GM21717 (cell line): ENCODE results near the gene COL5A3.
"Not testable (repeated sequence)": the region's sequence is repeated elsewhere in the genome, so short reads cannot be mapped to it uniquely, and the experiment has no call there.

Experiments used
- ATAC-seq: cut with Tn5 transposase; IDR thresholded peaks from one replicate; pipeline ENCODE4 v1.9.1; 2021; ENCODE audit warnings: mild to moderate bottlenecking, moderate library complexity; ENCODE audit not compliant: unreplicated experiment

The COL5A3 gene

GRCh38 chr19:10010247-10010691, at the start of gene COL5A3:
Gene COL5A3, minus strand, starts transcription at chr19:10010504. Its CDS starts 119 bp downstream, at chr19:10010385.
- ATAC-seq, result no peak

GRCh38 chr19:10052602-10053360, 42.5 kb upstream of the COL5A3 start:
- no peak for ATAC-seq

GRCh38 chr19:10049626-10050025, 39.3 kb upstream of the COL5A3 start:
- no peak for ATAC-seq

GRCh38 chr19:10045371-10045770, 35.1 kb upstream of the COL5A3 start:
- ATAC-seq, result no peak

GRCh38 chr19:10044390-10044789, 34.1 kb upstream of the COL5A3 start:
- no peak for ATAC-seq

- ATAC-seq, result no peak
Observed at GRCh38 chr19:10043286-10043927, 33.1 kb upstream of the COL5A3 start.

- ATAC-seq, result no peak
Observed at GRCh38 chr19:10037809-10038208, 27.5 kb upstream of the COL5A3 start.

GRCh38 chr19:10037367-10037766, 27.1 kb upstream of the COL5A3 start:
- ATAC-seq, result no peak

GRCh38 chr19:10036601-10037071, 26.3 kb upstream of the COL5A3 start:
- ATAC-seq, result no peak

GRCh38 chr19:10033614-10034013, 23.3 kb upstream of the COL5A3 start:
- ATAC-seq, result no peak

GRCh38 chr19:10027158-10027997, 17.1 kb upstream of the COL5A3 start:
- no peak for ATAC-seq

- no peak for ATAC-seq
Observed at GRCh38 chr19:10026744-10027143, 16.4 kb upstream of the COL5A3 start.

- ATAC-seq, result not testable (repeated sequence)
Observed at GRCh38 chr19:10023096-10023495, 12.8 kb upstream of the COL5A3 start.

GRCh38 chr19:10021863-10022262, 11.6 kb upstream of the COL5A3 start:
- ATAC-seq, result no peak

GRCh38 chr19:10021446-10021845, 11.1 kb upstream of the COL5A3 start:
- no peak for ATAC-seq

- ATAC-seq, result no peak
Observed at GRCh38 chr19:10020851-10021250, 10.5 kb upstream of the COL5A3 start.

GRCh38 chr19:10019246-10019645, 8.9 kb upstream of the COL5A3 start:
- no peak for ATAC-seq

- no peak for ATAC-seq
Observed at GRCh38 chr19:10018786-10019185, 8.5 kb upstream of the COL5A3 start.

GRCh38 chr19:10018263-10018662, 8.0 kb upstream of the COL5A3 start:
- ATAC-seq, result no peak

GRCh38 chr19:10013834-10014618, 3.7 kb upstream of the COL5A3 start:
- no peak for ATAC-seq

GRCh38 chr19:10013316-10013715, 3.0 kb upstream of the COL5A3 start, which contains the start of gene RDH8:
Gene RDH8, plus strand, starts transcription at chr19:10013483. Its CDS starts 15 bp downstream, at chr19:10013498.
- ATAC-seq, result no peak
